ENCODE data around the gene TLL1.

GRCh38 chr4:165945991-165946390 is 73.0 kb downstream of the TLL1 start:
- TF ChIP-seq, protein P1, sequence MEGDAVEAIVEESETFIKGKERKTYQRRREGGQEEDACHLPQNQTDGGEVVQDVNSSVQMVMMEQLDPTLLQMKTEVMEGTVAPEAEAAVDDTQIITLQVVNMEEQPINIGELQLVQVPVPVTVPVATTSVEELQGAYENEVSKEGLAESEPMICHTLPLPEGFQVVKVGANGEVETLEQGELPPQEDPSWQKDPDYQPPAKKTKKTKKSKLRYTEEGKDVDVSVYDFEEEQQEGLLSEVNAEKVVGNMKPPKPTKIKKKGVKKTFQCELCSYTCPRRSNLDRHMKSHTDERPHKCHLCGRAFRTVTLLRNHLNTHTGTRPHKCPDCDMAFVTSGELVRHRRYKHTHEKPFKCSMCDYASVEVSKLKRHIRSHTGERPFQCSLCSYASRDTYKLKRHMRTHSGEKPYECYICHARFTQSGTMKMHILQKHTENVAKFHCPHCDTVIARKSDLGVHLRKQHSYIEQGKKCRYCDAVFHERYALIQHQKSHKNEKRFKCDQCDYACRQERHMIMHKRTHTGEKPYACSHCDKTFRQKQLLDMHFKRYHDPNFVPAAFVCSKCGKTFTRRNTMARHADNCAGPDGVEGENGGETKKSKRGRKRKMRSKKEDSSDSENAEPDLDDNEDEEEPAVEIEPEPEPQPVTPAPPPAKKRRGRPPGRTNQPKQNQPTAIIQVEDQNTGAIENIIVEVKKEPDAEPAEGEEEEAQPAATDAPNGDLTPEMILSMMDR (IDR thresholded peaks at IDR 0.05; ENCODE audit: low read depth, low read length, missing input control): no peak
- TF ChIP-seq GABPA (IDR thresholded peaks at IDR 0.05 in 1 of 2, conservative IDR thresholded peaks at IDR 0.05 in 1 of 2) (no peak), RXRA (IDR thresholded peaks at IDR 0.05) (no peak), MAX (IDR thresholded peaks at IDR 0.05) (no peak), TAF1 (conservative IDR thresholded peaks at IDR 0.05) (no peak), RAD21 (IDR thresholded peaks at IDR 0.05) (no peak), EGR1 (IDR thresholded peaks at IDR 0.05; ENCODE audit: low read depth in 2 of 2) (no peak), FOXA1 (IDR thresholded peaks at IDR 0.05) (no peak), YY1 (IDR thresholded peaks at IDR 0.05) (no peak), JUND (IDR thresholded peaks at IDR 0.05) (no peak), HNF4A (conservative IDR thresholded peaks at IDR 0.05) (no peak), REST (IDR thresholded peaks at IDR 0.05) (no peak)
- TF ChIP-seq, protein P2, sequence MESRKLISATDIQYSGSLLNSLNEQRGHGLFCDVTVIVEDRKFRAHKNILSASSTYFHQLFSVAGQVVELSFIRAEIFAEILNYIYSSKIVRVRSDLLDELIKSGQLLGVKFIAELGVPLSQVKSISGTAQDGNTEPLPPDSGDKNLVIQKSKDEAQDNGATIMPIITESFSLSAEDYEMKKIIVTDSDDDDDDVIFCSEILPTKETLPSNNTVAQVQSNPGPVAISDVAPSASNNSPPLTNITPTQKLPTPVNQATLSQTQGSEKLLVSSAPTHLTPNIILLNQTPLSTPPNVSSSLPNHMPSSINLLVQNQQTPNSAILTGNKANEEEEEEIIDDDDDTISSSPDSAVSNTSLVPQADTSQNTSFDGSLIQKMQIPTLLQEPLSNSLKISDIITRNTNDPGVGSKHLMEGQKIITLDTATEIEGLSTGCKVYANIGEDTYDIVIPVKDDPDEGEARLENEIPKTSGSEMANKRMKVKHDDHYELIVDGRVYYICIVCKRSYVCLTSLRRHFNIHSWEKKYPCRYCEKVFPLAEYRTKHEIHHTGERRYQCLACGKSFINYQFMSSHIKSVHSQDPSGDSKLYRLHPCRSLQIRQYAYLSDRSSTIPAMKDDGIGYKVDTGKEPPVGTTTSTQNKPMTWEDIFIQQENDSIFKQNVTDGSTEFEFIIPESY (IDR thresholded peaks at IDR 0.05): no peak
